Measurements from ENCODE around the gene CCDC167. TPM values are rescaled to one million over a fixed set of nuclear protein-coding genes. Genes with fewer than 3 reads are reported as not detected.

The CCDC167 gene
- total and polyA plus RNA-seq, 10 of the 15 experiments (the other 5 are each of a cell fraction or from before 2014, with no cell fraction given): 74.9 to 380 (median 137) TPM

DNA sequence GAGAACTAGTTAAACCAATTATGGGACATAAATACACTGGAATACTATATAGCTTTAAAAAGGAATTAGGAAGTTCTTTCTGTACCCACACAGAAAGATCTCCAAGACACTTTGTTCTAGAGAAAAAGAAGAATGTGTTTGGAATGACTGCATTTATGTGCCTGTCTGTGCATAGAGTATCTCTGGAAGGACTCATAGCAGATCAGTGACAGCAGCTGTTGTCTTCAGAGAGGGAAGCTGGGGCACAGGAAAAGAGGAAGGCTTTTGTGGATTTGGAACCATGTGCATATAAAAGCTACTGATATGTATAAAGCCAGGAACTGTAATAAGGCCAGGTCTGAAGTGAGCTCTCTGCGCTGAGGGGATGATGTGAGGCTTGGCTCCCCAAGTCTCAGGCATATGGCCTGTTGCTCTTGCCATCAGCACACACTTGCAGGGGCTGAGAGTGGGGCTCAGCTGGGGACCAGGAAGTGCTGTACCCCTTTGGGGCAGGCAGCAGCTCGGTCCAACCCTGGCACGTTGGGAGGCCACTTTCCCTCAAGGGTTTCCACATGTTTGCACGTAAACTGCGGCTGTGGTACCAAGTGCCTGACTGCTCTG lies 31.8 kb upstream of the CCDC167 start:
- no peaks in the 10 kb centered on the region for H3K4me1 ChIP-seq (ENCODE audit: control insufficient read depth, insufficient read depth, low read length)
- H3K27me3 ChIP-seq (replicated peaks in 1 of 2; ENCODE audit: control insufficient read depth in 2 of 2, insufficient read depth in 2 of 2, low read length in 1 of 2): no peaks in the 10 kb centered on the region
- H3K27ac ChIP-seq (ENCODE audit: control insufficient read depth, insufficient read depth): no peak overlapping the region
- no peak overlapping the region for H3K9ac ChIP-seq (ENCODE audit: control insufficient read depth, insufficient read depth, low read length)
- FAIRE-seq: no peak
- no peak for ATAC-seq
- no peak for DNase-seq (ENCODE audit: low read depth, low spot score)
- ChIA-PET POLR2A (no interaction called here), RAD21 (ENCODE audit: unreplicated experiment) (interaction anchor here (0.8 to 1.7 kb wide), 2 partner anchors 34 to 41 kb away, joined by 4 to 5 read pairs; no protein-coding TSS in a partner anchor), SMC1A (ENCODE audit: uncharacterized antibody, unreplicated experiment) (interaction anchor here (0.5 to 13.3 kb wide), 6 partner anchors 10 to 272 kb away, joined by 3 to 346 read pairs (median 4); no protein-coding TSS in a partner anchor), CTCF (interaction anchor here (1.0 to 12.7 kb wide), 6 partner anchors 13 to 161 kb away, joined by 3 to 590 read pairs (median 4); no protein-coding TSS in a partner anchor)
- intact Hi-C loops (cut with micrococcal nuclease; ENCODE audit: unreplicated experiment): no loop called here
- in situ Hi-C loops (cut with MboI): no loop called here
- H3K9me3 ChIP-seq (replicated peaks; ENCODE audit: control insufficient read depth, insufficient read depth, low read length): no peaks in the 10 kb centered on the region
- no TSS peak for BruUV-seq (replicated peaks)
- H3K4me3 ChIP-seq: no peak overlapping the region
- no peak overlapping the region for H3K4me2 ChIP-seq (ENCODE audit: control insufficient read depth, insufficient read depth)
- no peaks in the 10 kb centered on the region for H3K36me3 ChIP-seq (ENCODE audit: control insufficient read depth in 2 of 2, insufficient read depth in 2 of 2, low read length in 1 of 2)
- H4K20me1 ChIP-seq (ENCODE audit: control insufficient read depth, insufficient read depth): no peaks in the 10 kb centered on the region
- no peak overlapping the region for H2AFZ ChIP-seq (ENCODE audit: control insufficient read depth, low read depth, low read length)
- TF ChIP-seq SUZ12 (IDR thresholded peaks at IDR 0.05; ENCODE audit: unreplicated experiment) (no peak), FOS (IDR thresholded peaks at IDR 0.05; ENCODE audit: borderline replicate concordance, extremely low read depth, insufficient read length) (no peak), IKZF2 (IDR thresholded peaks at IDR 0.05) (no peak), RBBP5 (conservative IDR thresholded peaks at IDR 0.05) (no peak)
- TF ChIP-seq, protein P1, sequence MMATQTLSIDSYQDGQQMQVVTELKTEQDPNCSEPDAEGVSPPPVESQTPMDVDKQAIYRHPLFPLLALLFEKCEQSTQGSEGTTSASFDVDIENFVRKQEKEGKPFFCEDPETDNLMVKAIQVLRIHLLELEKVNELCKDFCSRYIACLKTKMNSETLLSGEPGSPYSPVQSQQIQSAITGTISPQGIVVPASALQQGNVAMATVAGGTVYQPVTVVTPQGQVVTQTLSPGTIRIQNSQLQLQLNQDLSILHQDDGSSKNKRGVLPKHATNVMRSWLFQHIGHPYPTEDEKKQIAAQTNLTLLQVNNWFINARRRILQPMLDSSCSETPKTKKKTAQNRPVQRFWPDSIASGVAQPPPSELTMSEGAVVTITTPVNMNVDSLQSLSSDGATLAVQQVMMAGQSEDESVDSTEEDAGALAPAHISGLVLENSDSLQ (IDR thresholded peaks at IDR 0.05): no peak
- TF ChIP-seq, protein P2, sequence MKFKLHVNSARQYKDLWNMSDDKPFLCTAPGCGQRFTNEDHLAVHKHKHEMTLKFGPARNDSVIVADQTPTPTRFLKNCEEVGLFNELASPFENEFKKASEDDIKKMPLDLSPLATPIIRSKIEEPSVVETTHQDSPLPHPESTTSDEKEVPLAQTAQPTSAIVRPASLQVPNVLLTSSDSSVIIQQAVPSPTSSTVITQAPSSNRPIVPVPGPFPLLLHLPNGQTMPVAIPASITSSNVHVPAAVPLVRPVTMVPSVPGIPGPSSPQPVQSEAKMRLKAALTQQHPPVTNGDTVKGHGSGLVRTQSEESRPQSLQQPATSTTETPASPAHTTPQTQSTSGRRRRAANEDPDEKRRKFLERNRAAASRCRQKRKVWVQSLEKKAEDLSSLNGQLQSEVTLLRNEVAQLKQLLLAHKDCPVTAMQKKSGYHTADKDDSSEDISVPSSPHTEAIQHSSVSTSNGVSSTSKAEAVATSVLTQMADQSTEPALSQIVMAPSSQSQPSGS (IDR thresholded peaks at IDR 0.05; ENCODE audit: low read length): no peak
- H3K79me2 ChIP-seq (ENCODE audit: control insufficient read depth, insufficient read depth, low read length): no peaks in the 10 kb centered on the region
- 81% methylated on average over 5 of the region's 5 CpGs for WGBS (ENCODE audit: insufficient coverage, insufficient replicate concordance, low lambda C conversion rate, missing lambda C conversion rate)
